H9 (cell line): ENCODE data around the gene SRPX2. TPM values are rescaled to one million over a fixed set of nuclear protein-coding genes. Genes with fewer than 3 reads are reported as not detected.

Experiments
- DNase-seq: peaks from one replicate; pipeline ENCODE4 v3.0.0-alpha.2; 2017
- H2AFZ ChIP-seq: one replicate; pipeline ENCODE4 v1.6.1; 2013; ENCODE audit warnings: mild to moderate bottlenecking, low read length, control low read depth, moderate library complexity
- H2AK5ac ChIP-seq: 2 replicates; pipeline ENCODE4 v1.6.1; 2013; ENCODE audit warnings: low read length, control low read depth, mixed read lengths; ENCODE audit not compliant: insufficient read length
- H2BK120ac ChIP-seq: one replicate; pipeline ENCODE4 v1.6.1; 2013; ENCODE audit warnings: low read depth, mild to moderate bottlenecking, low read length, control low read depth, inconsistent platforms; ENCODE audit not compliant: poor library complexity, severe bottlenecking
- H2BK12ac ChIP-seq: 2 replicates; pipeline ENCODE4 v1.6.1; 2013; ENCODE audit warnings: low read length, control low read depth, mixed read lengths, low read depth; ENCODE audit not compliant: insufficient read length
- H2BK15ac ChIP-seq: 2 replicates; pipeline ENCODE4 v1.6.1; 2013; ENCODE audit warnings: low read depth, low read length, control low read depth
- H2BK20ac ChIP-seq: one replicate; pipeline ENCODE4 v1.6.1; 2013; ENCODE audit warnings: low read depth, mild to moderate bottlenecking, low read length, control low read depth, inconsistent platforms; ENCODE audit not compliant: poor library complexity, severe bottlenecking
- H2BK5ac ChIP-seq: 2 replicates; pipeline ENCODE4 v1.6.1; 2013; ENCODE audit warnings: low read length, control low read depth, mixed read lengths; ENCODE audit not compliant: insufficient read length
- H3K14ac ChIP-seq: 2 replicates; pipeline ENCODE4 v1.6.1; 2013; ENCODE audit warnings: low read length, control low read depth; ENCODE audit not compliant: insufficient read depth
- H3K18ac ChIP-seq: 2 replicates; pipeline ENCODE4 v1.6.1; 2013; ENCODE audit warnings: low read depth, mild to moderate bottlenecking, mixed read lengths, low read length, control low read depth; ENCODE audit not compliant: insufficient read length
- H3K23ac ChIP-seq: 2 replicates; pipeline ENCODE4 v1.6.1; 2013; ENCODE audit warnings: low read length, control low read depth, mixed read lengths, low read depth; ENCODE audit not compliant: insufficient read length
- H3K23me2 ChIP-seq: 2 replicates; pipeline ENCODE4 v1.6.1; 2013; ENCODE audit warnings: low read depth, mild to moderate bottlenecking, mixed read lengths, low read length, control low read depth; ENCODE audit not compliant: insufficient read length, poor library complexity, severe bottlenecking
- H3K27ac ChIP-seq: 2 replicates; pipeline ENCODE4 v1.5.1; 2013; ENCODE audit warnings: low read length, control low read depth, mixed read lengths, low read depth; ENCODE audit not compliant: insufficient read length
- H3K27me3 ChIP-seq: 2 replicates; pipeline ENCODE4 v1.6.1; 2013; ENCODE audit warnings: low read length, control low read depth, inconsistent platforms; ENCODE audit not compliant: insufficient read depth
- H3K4ac ChIP-seq: 2 replicates; pipeline ENCODE4 v1.6.1; 2013; ENCODE audit warnings: low read depth, mild to moderate bottlenecking, control low read depth, inconsistent platforms, low read length, moderate library complexity
- H3K4me1 ChIP-seq: 2 replicates; pipeline ENCODE4 v1.6.1; 2013; ENCODE audit warnings: low read length, control low read depth, inconsistent platforms; ENCODE audit not compliant: insufficient read depth
- H3K4me2 ChIP-seq: 2 replicates; pipeline ENCODE4 v1.6.1; 2013; ENCODE audit warnings: low read length, control low read depth, mixed read lengths; ENCODE audit not compliant: insufficient read length, insufficient read depth
- H3K56ac ChIP-seq: 2 replicates; pipeline ENCODE4 v1.6.1; 2013; ENCODE audit warnings: low read depth, mild to moderate bottlenecking, mixed read lengths, low read length, control low read depth; ENCODE audit not compliant: insufficient read length
- H3K79me1 ChIP-seq: 2 replicates; pipeline ENCODE4 v1.6.1; 2013; ENCODE audit warnings: low read depth, mild to moderate bottlenecking, moderate library complexity, low read length, control low read depth, inconsistent platforms; ENCODE audit not compliant: insufficient read depth, poor library complexity, severe bottlenecking
- H3K79me2 ChIP-seq: 2 replicates; pipeline ENCODE4 v1.6.1; 2013; ENCODE audit warnings: low read length, control low read depth, inconsistent platforms; ENCODE audit not compliant: insufficient read depth
- H3K9ac ChIP-seq: 2 replicates; pipeline ENCODE4 v1.6.1; 2013; ENCODE audit warnings: low read length, control low read depth, mixed read lengths; ENCODE audit not compliant: insufficient read length; ENCODE audit errors: extremely low read depth
- H3K9me3 ChIP-seq: one replicate; pipeline ENCODE4 v1.6.1; 2013; ENCODE audit warnings: low read depth, low read length, inconsistent platforms; ENCODE audit not compliant: control insufficient read depth
- H3T11ph ChIP-seq: one replicate; pipeline ENCODE4 v1.6.1; 2013; ENCODE audit warnings: mild to moderate bottlenecking, low read length, control low read depth, inconsistent platforms
- H4K20me1 ChIP-seq: one replicate; pipeline ENCODE4 v1.6.1; 2013; ENCODE audit not compliant: control insufficient read depth, insufficient read length, insufficient read depth
- H4K5ac ChIP-seq: 2 replicates; pipeline ENCODE4 v1.6.1; 2013; ENCODE audit warnings: low read depth, mild to moderate bottlenecking, mixed read lengths, low read length, control low read depth; ENCODE audit not compliant: insufficient read length
- H4K8ac ChIP-seq: replicated peaks from 2 replicates; pipeline ENCODE4 v1.6.1; 2013; ENCODE audit warnings: low read length, control low read depth, mixed read lengths, low read depth; ENCODE audit not compliant: insufficient read length
- H4K91ac ChIP-seq: 2 replicates; pipeline ENCODE4 v1.6.1; 2013; ENCODE audit warnings: low read depth, mild to moderate bottlenecking, moderate library complexity, mixed read lengths, low read length, control low read depth; ENCODE audit not compliant: insufficient read length
- H3K27ac Mint-ChIP-seq, 3 experiments: 2 replicates in 2 of 3; 3 replicates in 1 of 3; pipeline ENCODE4 v1.8.0; 2020 to 2021; ENCODE audit warnings: mixed read lengths in 3 of 3, mild to moderate bottlenecking in 1 of 3, moderate library complexity in 1 of 3
- H3K27me3 Mint-ChIP-seq: 2 replicates; pipeline ENCODE4 v1.8.0; 2021; ENCODE audit warnings: low read depth, mild to moderate bottlenecking, moderate library complexity, mixed read lengths
- H3K36me3 Mint-ChIP-seq, 3 experiments: 2 replicates in 2 of 3; 3 replicates in 1 of 3; pipeline ENCODE4 v1.8.0; 2020 to 2021; ENCODE audit warnings: low read depth in 3 of 3, mixed read lengths in 3 of 3; ENCODE audit not compliant: insufficient read depth in 1 of 3
- H3K4me1 Mint-ChIP-seq, 2 experiments: 2 replicates each; pipeline ENCODE4 v1.8.0; 2020; ENCODE audit warnings: mixed read lengths in 2 of 2
- H3K4me3 Mint-ChIP-seq, 2 experiments: 2 replicates in 1 of 2; 3 replicates in 1 of 2; pipeline ENCODE4 v1.8.0; 2020 to 2021; ENCODE audit warnings: mild to moderate bottlenecking in 2 of 2, mixed read lengths in 2 of 2, moderate library complexity in 1 of 2
- H3K9me3 Mint-ChIP-seq, 2 experiments: 2 replicates in 1 of 2; 3 replicates in 1 of 2; pipeline ENCODE4 v1.8.0; 2020; ENCODE audit warnings: mild to moderate bottlenecking in 2 of 2, mixed read lengths in 2 of 2, moderate library complexity in 1 of 2
- CTCF ChIP-seq: fragments of 200-600 bp; sonication (generic); conservative IDR thresholded peaks from 3 replicates; pipeline ENCODE4 v1.8.0; 2021; ENCODE audit warnings: antibody characterized with exemption, mild to moderate bottlenecking
- WGBS: extraction: QIAGEN DNeasy Blood & Tissue Kit; methylation state at CpG from one replicate; pipeline ENCODE4 v1.1.7; 2013; ENCODE audit warnings: missing lambda C conversion rate, low lambda C conversion rate, mixed read lengths; ENCODE audit not compliant: insufficient read length; ENCODE audit errors: extremely low coverage; 5-methylcytosine and 5-hydroxymethylcytosine counted together
- total RNA-seq: library from RNA; stranded (reverse); gene quantifications from 2 replicates; pipeline ENCODE4 v1.2.1, GENCODE V29; 2021

The SRPX2 gene
- total RNA-seq, 1 experiment from 2014 or later = not detected

- H3K79me1 ChIP-seq = no peaks in the 10 kb centered on the region
- H2BK120ac ChIP-seq = peak within 1 kb of the TSS; percentile 24
- H4K20me1 ChIP-seq = no peaks in the 10 kb centered on the region
- H3K27me3 ChIP-seq = no peaks in the 10 kb centered on the region
- no peak within 1 kb of the TSS for H2BK12ac ChIP-seq
- H3K14ac ChIP-seq = peak within 1 kb of the TSS; percentile 74
- no peak within 1 kb of the TSS for H2BK5ac ChIP-seq
- no peak within 1 kb of the TSS for H2BK20ac ChIP-seq
- H3K56ac ChIP-seq = no peak within 1 kb of the TSS
- peak within 1 kb of the TSS; percentile 84 to 96 for H3K4me3 Mint-ChIP-seq
- H4K5ac ChIP-seq = no peak within 1 kb of the TSS
- peaks cover 4 to 58% of the 10 kb centered on the region in 2 experiments; a peak in 4 of 5 replicates for H3K9me3 Mint-ChIP-seq
- H4K8ac ChIP-seq = no peak within 1 kb of the TSS
- H2AK5ac ChIP-seq = no peak within 1 kb of the TSS
- peaks cover 8 to 12% of the 10 kb centered on the region in 2 experiments for H3K4me1 Mint-ChIP-seq
- no peaks in the 10 kb centered on the region; the same call in 1 of the 2 replicates for H3K27me3 Mint-ChIP-seq
- no peak within 1 kb of the TSS for H2AFZ ChIP-seq
- H3K9ac ChIP-seq = peak within 1 kb of the TSS; percentile 70
- H3K4me1 ChIP-seq = no peaks in the 10 kb centered on the region; the same call in 1 of the 2 replicates
- peaks cover 10 to 33% (median 22%) of the 10 kb centered on the region in 3 experiments for H3K36me3 Mint-ChIP-seq
- H3K4me2 ChIP-seq = peak within 1 kb of the TSS; percentile 51
- H3T11ph ChIP-seq = no peak within 1 kb of the TSS
- no peaks in the 10 kb centered on the region for H3K79me2 ChIP-seq
- DNase-seq = peak; percentile 72
- peak; percentile 61; the same call in 2 of the 3 replicates for TF ChIP-seq CTCF
- H3K23me2 ChIP-seq = no peaks in the 10 kb centered on the region
- H3K4ac ChIP-seq = no peak within 1 kb of the TSS
- H2BK15ac ChIP-seq = no peak within 1 kb of the TSS
- no CpG with 5 or more reads among the region's 51 CpGs for WGBS
- no peak within 1 kb of the TSS for H4K91ac ChIP-seq
- peak within 1 kb of the TSS; percentile 66 for H3K18ac ChIP-seq
- no peak within 1 kb of the TSS for H3K23ac ChIP-seq
- H3K9me3 ChIP-seq = no peaks in the 10 kb centered on the region
- H3K27ac Mint-ChIP-seq = peak within 1 kb of the TSS; percentile 92 to 99 (median 99)
- no peak within 1 kb of the TSS for H3K27ac ChIP-seq
These were observed 7.5 kb upstream of the SRPX2 start, which contains the start of gene TSPAN6 for GRCh38 chrX:100636321-100636991. Gene TSPAN6 (minus strand): TSS chrX:100636806. CDS start chrX:100636694, 112 bp downstream.
